ENCODE results near the gene PPM1B.
A peak's percentile ranks its signal among the peaks of the same experiment; 100 is the strongest.
"Not testable (repeated sequence)": the region's sequence is repeated elsewhere in the genome, so short reads cannot be mapped to it uniquely, and the experiment has no call there.

The PPM1B gene

DNA sequence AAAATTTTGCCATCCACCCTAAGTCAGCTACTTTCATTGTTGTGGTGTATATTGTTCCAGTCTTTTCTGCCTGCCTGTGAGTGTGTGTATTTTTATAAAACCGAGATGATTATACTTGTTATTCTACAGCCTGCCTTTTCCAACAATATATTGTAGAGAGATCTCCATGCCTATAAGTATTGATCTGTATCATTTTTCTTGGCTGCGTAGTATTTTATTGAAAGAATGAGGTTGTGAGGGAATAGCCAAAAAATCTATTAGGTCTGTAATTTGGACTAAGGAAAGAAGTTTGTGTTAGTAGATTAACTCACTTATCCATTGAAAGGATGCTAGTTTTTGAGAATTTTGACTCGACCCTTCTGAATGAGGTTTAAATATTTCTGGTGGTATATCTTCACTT lies 34.9 kb downstream of the PPM1B start:
- no peak for DNase-seq

DNA sequence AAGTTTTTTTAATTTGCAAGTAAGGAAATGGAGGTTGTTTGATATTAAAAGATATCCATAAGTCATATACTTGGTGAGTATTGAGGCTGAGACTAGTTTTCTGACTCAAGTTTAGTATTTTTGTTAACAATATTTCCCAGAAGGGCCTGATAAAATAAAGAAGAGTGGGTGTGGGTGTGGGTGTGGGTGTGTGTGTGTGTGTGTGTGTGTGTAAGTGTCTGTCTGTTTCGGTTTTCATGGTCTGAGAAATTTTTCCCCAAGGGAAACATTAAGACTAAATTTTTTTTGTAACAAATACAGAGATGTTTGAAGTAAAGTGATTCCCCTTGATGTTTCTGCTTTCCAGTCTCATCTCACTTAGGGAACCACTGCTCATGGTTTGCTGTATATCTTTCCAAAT lies 36.5 kb downstream of the PPM1B start:
- no peak for DNase-seq

DNA sequence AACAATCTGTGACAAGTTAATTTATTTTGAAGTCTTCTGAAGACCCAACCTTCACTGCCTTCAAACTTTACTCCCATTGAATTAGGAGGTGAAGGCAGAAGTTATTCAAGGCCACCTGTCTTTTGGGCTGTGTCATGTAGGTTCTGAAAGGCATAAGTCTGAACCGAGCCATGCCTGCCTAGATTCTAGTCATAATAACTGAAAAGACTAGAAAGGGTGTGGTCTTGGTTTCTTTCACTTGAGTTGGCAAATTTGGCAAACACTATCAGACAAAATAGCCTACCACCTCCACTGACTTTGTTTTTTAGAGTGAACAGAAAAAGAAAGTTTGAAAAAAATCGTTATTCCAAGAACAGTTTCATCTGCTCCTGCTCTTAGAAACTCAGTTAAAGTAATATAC lies 38.4 kb downstream of the PPM1B start:
- peak; percentile 34 for DNase-seq

DNA sequence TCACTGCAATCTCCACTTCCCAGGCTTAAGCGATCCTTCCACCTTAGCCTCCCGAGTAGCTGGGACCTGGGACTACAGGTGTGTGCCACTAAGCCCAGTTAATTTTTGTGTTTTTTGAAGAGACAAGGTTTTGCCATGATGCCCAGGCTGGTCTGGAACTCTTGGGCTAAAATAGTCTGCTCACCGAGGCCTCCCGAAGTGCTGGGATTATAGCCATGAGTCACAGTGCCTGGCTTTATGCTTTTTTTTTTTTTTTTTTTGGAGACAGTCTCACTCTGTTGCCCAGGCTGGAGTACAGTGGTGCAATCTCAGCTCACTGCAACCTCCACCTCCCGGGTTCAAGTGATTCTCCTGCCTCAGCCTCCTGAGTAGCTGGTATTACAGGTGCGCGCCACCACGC lies 39.0 kb downstream of the PPM1B start:
- DNase-seq, result not testable (repeated sequence)

DNA sequence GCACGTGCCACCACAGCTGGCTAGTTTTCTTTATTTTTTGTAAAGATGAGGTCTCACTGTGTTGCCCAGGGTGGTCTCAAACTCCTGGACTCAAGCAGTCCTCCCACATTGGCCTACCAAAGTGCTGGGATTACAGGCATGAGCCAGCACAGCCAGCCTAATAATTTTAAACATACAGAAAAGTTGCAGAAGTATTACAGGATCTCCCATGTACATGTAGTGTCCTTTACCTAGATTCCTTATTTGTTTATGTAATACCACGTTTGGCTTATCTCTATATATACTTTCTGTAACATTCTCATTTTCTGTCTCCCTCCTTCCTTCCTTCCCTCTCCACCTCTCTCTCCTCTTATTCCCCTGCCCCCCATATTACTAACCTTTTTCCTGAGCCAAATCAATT lies 41.7 kb downstream of the PPM1B start:
- DNase-seq, result no peak

DNA sequence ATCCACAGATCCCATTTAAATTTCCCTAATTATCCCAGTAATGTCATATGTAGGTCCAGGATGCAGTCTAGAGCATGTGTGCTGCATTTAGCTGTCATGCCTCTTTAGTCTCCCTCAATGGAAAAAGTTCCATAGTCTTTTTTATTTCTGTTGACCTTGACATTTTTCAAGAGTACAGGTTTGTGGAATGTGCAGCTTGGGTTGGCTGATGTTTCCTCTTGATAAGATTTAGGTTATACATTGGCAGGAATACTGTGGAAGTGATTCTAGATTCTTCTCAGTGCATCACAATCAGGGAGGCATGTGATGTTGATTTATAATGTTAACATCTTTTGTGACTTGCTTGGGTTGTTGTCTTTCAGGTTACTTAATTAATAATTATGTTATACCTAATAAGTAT lies 42.5 kb downstream of the PPM1B start:
- no peak for DNase-seq

DNA sequence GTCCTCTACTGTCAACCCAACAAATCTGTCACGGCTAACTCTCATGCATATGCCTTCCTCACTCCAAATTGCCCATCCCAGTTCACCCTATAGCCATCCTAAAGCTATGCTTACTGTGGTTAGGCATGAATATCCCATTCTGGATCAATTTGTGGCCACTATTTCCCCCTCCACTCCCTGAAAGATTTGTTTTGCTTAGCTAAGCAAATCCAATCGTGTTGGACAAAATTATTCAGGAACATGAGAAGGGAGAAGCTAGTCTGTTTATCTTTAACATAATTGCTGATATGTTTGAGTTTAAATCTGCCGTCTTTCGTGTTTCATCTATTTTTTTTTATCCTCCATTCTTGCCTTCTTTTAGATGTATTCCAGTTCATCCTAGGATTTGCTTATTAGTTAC lies 43.6 kb downstream of the PPM1B start:
- DNase-seq, result no peak

DNA sequence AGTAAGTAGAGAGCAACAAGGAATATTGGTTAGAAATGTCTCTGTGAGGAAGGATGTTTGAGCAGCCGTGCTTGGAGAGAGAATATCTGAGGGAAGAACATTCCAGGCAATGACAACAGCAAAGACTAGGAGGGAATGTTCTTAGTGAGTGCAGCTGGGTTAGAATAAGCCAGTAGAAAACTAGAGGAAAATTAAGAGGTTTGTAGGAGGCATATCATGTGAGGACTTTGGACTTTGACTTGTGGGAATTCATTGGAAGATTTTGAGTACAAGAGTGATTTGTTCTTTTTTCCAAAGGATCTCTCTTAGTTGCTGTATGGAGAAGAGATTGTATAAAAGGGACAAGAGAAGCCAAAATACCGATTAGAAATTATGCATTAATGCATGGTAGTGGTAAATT lies 47.2 kb downstream of the PPM1B start:
- DNase-seq, result no peak

DNA sequence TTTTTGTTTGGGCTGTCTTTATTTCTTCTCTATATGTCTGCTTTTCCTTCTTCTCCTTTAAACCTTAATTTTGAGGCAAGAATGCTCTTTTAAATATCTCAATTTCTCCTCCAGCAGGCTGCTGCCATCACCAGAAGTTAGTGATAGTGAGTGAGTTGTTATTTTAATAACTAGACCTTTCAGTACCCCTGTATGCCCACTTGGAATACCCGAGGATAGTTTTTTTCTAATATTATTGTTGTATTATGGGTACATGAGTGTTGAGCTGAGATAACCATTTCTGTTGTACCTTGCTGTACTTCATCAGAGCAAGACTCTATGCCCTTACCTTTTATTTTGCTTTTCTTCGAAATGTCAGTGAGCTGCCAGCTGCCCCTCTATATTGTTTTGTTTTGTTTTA lies 50.1 kb downstream of the PPM1B start:
- DNase-seq, result peak; percentile 18

DNA sequence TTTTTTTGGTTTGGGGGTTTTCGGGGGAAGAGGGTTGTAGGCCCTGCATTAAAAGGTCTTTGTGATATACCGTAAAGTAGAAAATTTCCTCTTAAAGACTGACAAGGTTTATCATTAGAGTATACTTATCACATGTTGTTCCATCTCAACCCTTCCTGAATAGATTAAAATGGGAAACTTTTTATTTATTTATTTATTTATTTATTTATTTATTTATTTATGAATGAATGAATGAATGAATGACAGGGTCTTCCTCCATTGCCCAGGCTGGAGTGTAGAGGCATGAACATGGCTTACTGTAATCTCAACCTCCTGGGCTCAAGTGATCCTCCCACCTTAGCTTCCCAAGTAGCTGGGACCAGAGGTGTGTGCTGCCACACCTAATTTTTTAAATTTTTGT lies 58.1 kb downstream of the PPM1B start:
- no peak for DNase-seq

DNA sequence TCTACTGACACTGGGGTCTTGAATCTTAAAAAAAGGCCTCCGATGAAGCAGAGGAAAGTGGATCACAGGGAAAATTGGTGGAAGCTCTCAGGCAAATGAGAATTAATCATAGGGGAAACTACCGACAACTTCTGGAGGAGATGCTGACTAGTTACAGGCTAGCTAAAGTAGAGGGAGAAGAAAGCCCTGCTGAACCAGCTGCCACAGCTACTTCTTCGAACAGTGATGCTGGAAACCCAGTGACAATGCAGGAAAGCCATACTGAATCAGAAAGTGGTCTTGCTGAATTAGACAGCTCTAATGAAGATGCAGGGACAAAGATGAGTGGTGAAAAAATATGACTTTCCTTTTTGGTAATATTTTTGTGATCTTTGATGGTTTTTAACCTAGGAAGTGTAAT lies 61.7 kb downstream of the PPM1B start:
- DNase-seq, result no peak

DNA sequence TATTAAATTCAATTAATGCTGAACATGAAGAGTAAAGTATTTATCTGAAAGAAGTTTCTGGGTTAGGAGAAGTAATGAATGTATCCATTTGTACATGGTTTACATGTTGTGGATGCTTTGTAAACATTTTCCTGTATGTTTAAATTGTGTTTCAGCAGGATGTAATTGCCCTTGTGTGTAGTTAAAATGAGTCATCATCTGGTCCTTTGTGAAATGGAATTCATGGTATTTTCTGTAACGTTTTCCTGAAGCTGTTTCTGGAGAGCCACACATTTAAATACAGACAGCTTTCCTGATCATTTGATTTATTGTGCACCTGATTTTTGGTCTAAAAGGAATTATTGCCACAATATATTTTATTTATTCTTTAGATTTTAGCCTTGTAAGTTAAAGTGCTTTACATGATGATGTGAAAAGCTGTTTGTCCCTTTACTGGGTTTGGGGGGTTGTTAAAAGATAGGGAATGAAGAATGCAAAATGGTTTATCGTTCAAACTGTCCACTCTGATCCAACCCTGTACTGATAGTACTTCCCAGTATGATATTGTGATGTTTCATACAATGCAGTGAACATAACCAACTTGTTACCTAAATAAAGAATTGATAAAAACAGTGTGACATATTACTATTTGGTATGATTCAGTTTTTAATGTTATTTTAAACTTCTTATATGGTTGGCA lies 64.9 kb downstream of the PPM1B start:
- DNase-seq, result no peak

DNA sequence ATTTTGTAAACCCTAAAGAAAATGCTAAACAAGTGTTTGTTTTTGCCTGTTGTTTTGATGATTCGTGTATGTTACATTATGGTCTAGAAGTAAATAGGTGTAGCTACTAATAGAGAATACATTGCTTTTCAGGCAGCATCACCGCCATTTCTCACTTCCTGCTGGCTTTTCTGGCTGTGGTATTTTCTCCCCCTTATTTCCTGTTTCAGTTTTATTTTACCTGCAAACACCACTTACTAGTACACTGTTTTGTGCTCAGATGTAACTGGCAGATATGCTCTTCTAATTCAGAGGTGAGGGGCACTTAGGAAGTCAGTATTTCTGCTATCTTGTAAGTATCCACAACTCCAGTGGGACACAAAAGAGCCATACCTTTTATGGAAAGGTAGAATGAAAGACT lies 68.5 kb downstream of the PPM1B start:
- no peak for DNase-seq

DNA sequence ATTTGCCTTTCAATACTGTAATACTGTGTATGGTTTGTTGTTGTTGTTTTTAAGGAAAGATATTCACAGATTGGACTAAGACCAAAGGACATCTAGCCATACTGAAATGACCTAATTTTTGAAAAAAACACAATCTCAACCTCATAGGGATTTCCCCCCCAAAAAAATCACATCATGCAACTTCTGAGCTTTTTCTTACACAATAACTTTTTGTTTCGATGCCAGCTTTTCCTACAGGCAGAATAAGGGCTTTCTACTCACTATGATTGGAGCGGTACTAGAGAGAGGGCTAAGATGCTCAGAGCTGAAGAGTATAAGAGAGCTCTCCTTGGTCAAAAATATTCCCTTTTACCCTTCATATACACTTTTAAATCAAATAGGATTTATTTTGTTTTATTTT lies 74.2 kb downstream of the PPM1B start:
- no peak for DNase-seq

DNA sequence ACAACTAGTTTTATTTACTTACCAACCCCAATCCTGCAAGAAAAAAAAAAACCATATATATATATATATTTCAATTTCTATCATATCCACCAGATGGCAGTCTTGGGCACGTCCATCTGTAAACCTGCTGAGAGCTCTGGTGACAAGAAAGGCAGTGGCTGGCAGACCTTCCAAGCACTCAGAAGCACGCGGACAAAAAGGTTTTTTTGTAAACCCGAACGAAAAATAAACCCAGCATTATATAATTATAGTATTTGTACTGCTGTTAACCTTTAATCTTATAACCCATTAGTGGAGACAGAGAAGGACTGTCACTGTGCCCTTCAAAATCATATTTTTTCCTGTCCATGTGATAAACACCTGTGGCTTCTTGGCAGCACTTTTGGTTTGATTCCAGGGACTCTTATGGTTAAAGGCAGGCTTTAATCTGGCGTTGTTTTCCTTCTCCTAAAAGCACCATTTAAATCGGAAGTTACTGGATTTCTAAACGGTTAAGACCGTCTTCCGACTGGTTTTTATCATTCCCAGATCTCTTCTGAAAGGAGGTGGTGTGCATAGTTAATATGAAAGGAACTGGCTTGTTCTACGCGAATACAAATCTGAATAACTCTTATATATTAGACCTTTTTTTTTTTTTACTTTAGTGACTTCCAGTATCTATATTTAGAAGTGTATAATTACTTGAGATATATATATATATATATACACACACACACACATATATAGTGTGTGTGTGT lies 75.6 kb downstream of the PPM1B start:
- DNase-seq, result peak; percentile 91

DNA sequence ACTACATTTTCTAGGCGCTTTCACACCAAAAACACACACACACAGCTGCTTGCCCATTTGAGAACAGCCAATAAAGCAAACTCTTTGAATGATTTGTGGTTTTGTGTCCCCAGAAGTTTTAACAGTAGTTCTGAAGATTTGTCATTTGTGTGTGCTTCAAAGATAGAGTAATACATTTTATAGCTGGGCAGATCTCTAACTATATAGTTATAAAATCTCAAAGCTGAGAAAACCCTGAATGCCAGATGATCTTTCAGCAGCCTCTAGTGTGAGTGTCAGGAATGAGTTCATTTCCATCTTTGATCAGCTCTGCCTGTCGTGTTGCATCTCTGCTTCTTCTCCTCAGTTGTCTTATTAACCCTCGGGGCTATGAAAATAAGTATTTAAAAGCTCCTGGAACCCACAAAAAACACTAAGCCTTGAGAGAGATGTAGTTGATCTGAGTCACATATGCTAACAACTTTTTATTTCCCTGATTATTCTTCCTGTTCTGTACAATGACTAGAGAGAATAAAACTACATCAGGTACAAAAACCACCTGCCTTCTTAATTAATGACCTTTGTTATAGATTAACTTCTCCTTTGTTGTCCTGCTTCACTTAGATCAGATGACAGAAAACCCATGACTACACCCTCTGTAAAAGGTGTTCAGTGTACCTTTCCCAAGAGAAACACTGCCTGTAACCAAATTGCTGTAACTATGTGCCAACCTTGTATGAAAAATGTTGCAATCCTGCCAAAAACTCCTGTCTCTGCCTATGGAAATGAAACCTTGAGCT lies 76.6 kb downstream of the PPM1B start:
- DNase-seq, result no peak

DNA sequence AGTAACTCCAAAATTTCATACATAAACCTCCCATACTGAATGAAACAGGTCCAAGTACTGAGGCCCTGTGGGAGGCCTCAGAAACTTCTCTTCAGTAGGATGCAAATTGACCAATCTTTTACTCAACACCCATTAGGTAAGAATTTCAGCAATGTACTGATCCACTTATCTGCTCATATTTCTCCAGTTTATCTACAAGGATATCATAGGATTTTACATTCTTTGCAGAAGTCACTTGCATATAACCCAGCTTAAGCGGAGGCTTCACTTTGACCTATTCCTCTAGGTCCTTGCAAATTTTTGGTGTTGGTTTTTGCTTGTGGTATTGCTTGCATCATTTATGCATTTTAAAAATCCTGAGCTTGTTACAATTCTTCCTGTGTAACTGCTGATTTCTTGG lies 77.8 kb downstream of the PPM1B start:
- no peak for DNase-seq

DNA sequence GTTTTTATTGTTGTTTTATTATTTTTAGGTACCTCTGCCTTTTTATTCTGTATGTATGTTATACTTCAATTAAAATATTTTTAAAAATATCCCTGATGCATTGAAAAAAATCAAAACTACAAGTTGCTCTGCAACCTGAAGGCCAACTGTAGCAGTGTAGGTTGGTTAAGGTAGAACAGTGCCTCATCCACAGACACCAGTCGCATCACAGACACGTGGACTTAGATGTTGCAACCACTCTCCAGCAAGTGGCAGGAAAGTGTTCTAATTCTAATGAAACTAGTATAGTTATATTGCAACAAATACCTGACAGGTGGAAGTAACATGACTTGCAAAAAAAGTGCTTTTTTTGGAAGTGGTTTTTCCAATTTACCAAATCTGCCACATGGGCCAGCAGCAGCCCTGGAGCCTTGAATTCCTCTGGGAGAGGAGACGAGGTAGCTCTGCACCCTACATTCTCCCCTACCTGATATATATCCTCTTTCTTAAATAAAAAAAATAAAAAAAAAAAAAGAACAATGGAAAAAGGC lies 78.2 kb downstream of the PPM1B start:
- no peak for DNase-seq

DNA sequence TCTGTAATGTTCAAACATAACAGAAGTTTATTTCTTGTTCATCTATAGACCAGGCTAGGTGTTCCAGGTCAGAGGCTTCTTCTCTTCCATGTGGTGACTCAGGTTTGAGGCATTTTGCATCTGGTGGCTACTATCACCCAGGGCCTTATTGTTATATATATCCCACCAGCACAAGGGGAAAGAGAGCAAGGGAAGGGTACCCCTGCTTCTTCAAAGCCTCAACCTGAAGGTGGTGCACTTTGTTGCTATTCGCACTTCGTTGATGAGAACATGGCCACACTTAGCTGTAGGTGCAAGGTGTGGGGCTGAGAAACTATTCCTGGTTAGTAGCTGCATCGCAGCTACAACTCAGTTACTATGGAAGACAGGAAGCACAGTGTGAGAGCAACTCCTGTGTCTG lies 79.2 kb downstream of the PPM1B start:
- DNase-seq, result peak; percentile 33

DNA sequence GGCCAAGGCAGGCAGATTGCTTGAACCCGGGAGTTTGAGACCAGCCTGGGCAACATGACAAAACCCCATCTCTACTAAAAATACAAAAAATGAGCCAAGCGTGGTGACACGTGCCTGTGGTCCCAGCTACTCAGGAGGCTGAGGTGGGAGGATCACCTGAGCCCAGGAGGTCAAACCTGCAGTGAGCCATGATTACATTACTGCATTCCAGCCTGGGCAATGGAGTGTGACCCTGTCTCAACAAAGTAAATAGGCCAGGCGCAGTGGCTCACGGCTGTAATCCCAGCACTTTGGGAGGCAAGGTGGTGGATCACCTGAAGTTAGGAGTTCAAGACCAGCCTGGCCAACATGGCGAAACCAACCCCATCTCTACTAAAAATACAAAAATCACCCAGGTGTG lies 80.6 kb downstream of the PPM1B start:
- DNase-seq, result not testable (repeated sequence)

DNA sequence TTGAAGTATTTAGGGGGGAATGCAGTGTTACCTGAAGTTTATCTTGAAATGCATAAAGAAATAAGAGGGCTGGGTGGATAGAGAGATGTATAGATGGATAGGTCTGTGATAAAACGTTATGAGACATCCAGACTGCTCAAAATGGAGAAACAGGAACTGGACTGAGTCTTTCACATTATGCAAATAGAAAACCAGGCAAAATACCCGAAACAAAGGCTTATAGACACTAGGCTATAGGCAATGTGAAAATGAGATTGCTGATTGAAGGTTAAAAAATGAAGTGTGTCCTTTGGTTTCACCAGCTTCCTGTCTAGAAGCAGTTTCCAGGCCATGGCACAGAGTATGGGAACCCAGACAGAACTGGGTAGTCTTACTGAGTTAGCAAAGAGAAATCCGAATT lies 81.7 kb downstream of the PPM1B start:
- no peak for DNase-seq

DNA sequence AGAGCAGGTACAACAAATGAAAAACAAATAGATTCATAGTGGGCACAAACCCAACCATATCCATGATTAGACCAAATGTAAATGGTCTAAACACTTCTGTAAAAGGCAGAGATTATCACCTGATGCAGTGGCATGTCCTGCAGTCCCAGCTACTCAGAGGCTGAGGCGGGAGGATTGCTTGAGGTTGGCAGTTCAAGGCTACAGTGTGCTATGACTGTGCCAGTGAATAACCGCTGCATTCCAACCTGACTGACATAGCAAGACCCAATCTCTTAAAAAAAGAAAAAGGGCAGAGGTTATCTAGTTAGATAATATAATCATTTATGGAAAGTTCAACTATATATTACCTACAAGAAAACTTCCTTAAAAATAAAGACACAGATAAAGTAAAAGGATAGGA lies 85.3 kb downstream of the PPM1B start:
- no peak for DNase-seq

DNA sequence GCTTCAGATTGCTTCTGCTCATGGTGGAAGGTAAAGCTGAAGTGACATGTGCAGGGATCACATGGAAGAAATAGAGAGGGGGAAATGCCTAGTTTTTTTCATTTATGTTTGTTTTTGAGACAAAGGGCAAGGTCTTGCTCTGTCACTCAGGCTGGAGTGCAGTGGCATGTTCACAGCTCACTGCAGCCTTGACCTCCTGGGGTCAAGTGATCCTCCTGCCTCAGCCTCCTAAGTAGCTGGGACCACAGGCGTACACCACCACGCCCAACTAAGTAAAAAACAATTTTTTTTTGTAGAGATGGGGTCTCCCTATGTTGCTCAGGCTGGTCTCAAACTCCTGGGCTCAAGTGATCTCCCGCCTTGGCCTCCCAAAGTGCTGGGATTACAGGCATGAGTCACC lies 87.0 kb downstream of the PPM1B start:
- not testable (repeated sequence) for DNase-seq

DNA sequence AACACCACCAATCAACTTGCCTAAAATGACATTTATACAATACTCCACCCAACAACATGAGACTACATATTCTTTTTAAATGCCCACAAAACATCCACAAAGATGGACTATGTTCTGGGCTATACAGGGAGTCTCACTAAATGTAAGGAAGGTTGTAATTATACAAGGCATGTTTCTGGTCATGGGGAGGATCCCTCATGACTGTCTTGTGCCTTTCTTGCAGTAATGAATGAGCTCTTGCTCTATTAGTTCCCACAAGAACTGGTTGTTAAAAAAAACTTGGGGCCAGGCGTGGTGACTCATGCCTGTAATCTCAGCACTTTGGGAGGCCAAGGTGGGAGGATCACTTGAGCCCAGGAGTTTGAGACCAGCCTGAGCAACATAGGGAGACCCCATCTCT lies 89.1 kb downstream of the PPM1B start:
- not testable (repeated sequence) for DNase-seq

All from hematopoietic multipotent progenitor cell treated with erythropoietin and hydrocortisone succinate and interleukin-3 and kit ligand, for 4 days (in vitro differentiated cells).